HEK293 (cell line): ENCODE data around the gene POU3F4.

ENCODE experiments used
- CTCF ChIA-PET: fragments of 350-600 bp; formaldehyde crosslinking; extraction: SDS; loops from one replicate; lab custom pipeline; 2021; ENCODE audit warnings: antibody characterized with exemption; lab: Yijun Ruan, JAX
- POLR2A ChIA-PET: fragments of 300-600 bp; formaldehyde crosslinking; extraction: SDS; loops from one replicate; lab custom pipeline; 2020; ENCODE audit warnings: antibody characterized with exemption, inconsistent platforms; lab: Yijun Ruan, JAX
- H3K27ac ChIP-seq: fragments of 200-500 bp; sonication (Bioruptor generic); 2 replicates; pipeline ENCODE4 v1.5.1; 2014; ENCODE audit warnings: low read depth, low read length, control low read depth, inconsistent platforms; ENCODE audit errors: extremely low read depth
- H3K36me3 ChIP-seq, 2 experiments: fragments of 200-500 bp in 1 of 2; sonication (Bioruptor generic) in 1 of 2; 1 replicate in 1 of 2; 2 replicates in 1 of 2; pipeline ENCODE4 v1.5.1; 2014 to 2017; ENCODE audit warnings: inconsistent platforms in 2 of 2, low read length in 2 of 2; ENCODE audit not compliant: control insufficient read depth in 2 of 2, insufficient read depth in 1 of 2
- H3K4me1 ChIP-seq: fragments of 200-500 bp; sonication (Bioruptor generic); 2 replicates; pipeline ENCODE4 v1.5.1; 2014; ENCODE audit warnings: mild to moderate bottlenecking, low read length, inconsistent platforms; ENCODE audit not compliant: control insufficient read depth, insufficient read depth
- H3K4me3 ChIP-seq: 2 replicates; pipeline ENCODE4 v1.5.1; 2011; ENCODE audit warnings: low read depth, mild to moderate bottlenecking, control low read depth, low read length, moderate library complexity
- H3K9me3 ChIP-seq: fragments of 200-500 bp; sonication (Bioruptor generic); 2 replicates; pipeline ENCODE4 v1.5.1; 2014; ENCODE audit warnings: low read depth, low read length, inconsistent platforms; ENCODE audit not compliant: control insufficient read depth, insufficient read depth
- BCL11A ChIP-seq: fragments of 450-650 bp; formaldehyde crosslinking; IDR thresholded peaks from 2 replicates; pipeline ENCODE4 v1.5.1; 2016; ENCODE audit warnings: low read depth, missing biosample characterization, missing genetic modification characterization
- EGR2 ChIP-seq: fragments of 450-650 bp; formaldehyde crosslinking; IDR thresholded peaks from 2 replicates; pipeline ENCODE4 v1.5.1; 2016; ENCODE audit warnings: low read depth, missing biosample characterization, missing genetic modification characterization
- GLI4 ChIP-seq: fragments of 450-650 bp; formaldehyde crosslinking; IDR thresholded peaks from 2 replicates; pipeline ENCODE4 v1.5.1; 2016; ENCODE audit warnings: missing biosample characterization, missing genetic modification characterization
- HOXA7 ChIP-seq: sonication (generic); formaldehyde crosslinking; IDR thresholded peaks from 2 replicates; pipeline ENCODE4 v1.8.1; 2022; ENCODE audit warnings: missing genetic modification reagents, borderline replicate concordance
- KLF16 ChIP-seq: fragments of 450-650 bp; formaldehyde crosslinking; IDR thresholded peaks from 2 replicates; pipeline ENCODE4 v1.5.1; 2017; ENCODE audit warnings: missing biosample characterization, missing genetic modification characterization
- MYNN ChIP-seq: fragments of 450-650 bp; formaldehyde crosslinking; IDR thresholded peaks from 2 replicates; pipeline ENCODE4 v1.5.1; 2016; ENCODE audit warnings: missing biosample characterization, missing genetic modification characterization, borderline replicate concordance
- RBAK ChIP-seq: fragments of 450-650 bp; formaldehyde crosslinking; IDR thresholded peaks from 2 replicates; pipeline ENCODE4 v1.5.1; 2016; ENCODE audit warnings: missing biosample characterization, missing genetic modification characterization
- ZFP37 ChIP-seq: fragments of 450-650 bp; formaldehyde crosslinking; IDR thresholded peaks from 2 replicates; pipeline ENCODE4 v1.5.1; 2016; ENCODE audit warnings: missing biosample characterization, missing genetic modification characterization
- ZNF10 ChIP-seq: fragments of 450-650 bp; formaldehyde crosslinking; IDR thresholded peaks from 2 replicates; pipeline ENCODE4 v1.5.1; 2017; ENCODE audit warnings: missing biosample characterization, missing genetic modification characterization
- ZNF16 ChIP-seq: fragments of 450-650 bp; formaldehyde crosslinking; IDR thresholded peaks from 2 replicates; pipeline ENCODE4 v1.5.1; 2016; ENCODE audit warnings: low read depth, missing biosample characterization, missing genetic modification characterization
- ZNF169 ChIP-seq: fragments of 450-650 bp; formaldehyde crosslinking; IDR thresholded peaks from 2 replicates; pipeline ENCODE4 v1.5.1; 2016; ENCODE audit warnings: missing biosample characterization, missing genetic modification characterization
- ZNF175 ChIP-seq: fragments of 450-650 bp; formaldehyde crosslinking; IDR thresholded peaks from 2 replicates; pipeline ENCODE4 v1.5.1; 2016; ENCODE audit warnings: missing biosample characterization, missing genetic modification characterization
- ZNF184 ChIP-seq: fragments of 450-650 bp; IDR thresholded peaks from 2 replicates; pipeline ENCODE4 v1.5.1; 2018; ENCODE audit warnings: missing biosample characterization, mild to moderate bottlenecking, missing genetic modification characterization
- ZNF558 ChIP-seq: fragments of 450-650 bp; formaldehyde crosslinking; IDR thresholded peaks from 2 replicates; pipeline ENCODE4 v1.5.1; 2016; ENCODE audit warnings: missing biosample characterization, missing genetic modification characterization
- ZNF596 ChIP-seq: fragments of 450-650 bp; IDR thresholded peaks from 2 replicates; pipeline ENCODE4 v1.5.0; 2018; ENCODE audit warnings: missing biosample characterization, mild to moderate bottlenecking, missing genetic modification characterization, moderate library complexity
- TF ChIP-seq, protein P1 (sequence below): fragments of 450-650 bp; formaldehyde crosslinking; IDR thresholded peaks from 2 replicates; pipeline ENCODE4 v1.5.1; 2016; ENCODE audit warnings: missing biosample characterization, missing genetic modification characterization
- TF ChIP-seq, protein P2 (sequence below): fragments of 450-650 bp; IDR thresholded peaks from 2 replicates; pipeline ENCODE4 v1.5.1; 2018; ENCODE audit warnings: missing biosample characterization, missing genetic modification characterization
- TF ChIP-seq, protein P3 (sequence below): fragments of 450-650 bp; formaldehyde crosslinking; IDR thresholded peaks from 2 replicates; pipeline ENCODE4 v1.5.1; 2016; ENCODE audit warnings: missing biosample characterization, missing genetic modification characterization
- TF ChIP-seq, protein P4 (sequence below): fragments of 450-650 bp; formaldehyde crosslinking; IDR thresholded peaks from 2 replicates; pipeline ENCODE4 v1.5.1; 2016; ENCODE audit warnings: missing biosample characterization, missing genetic modification characterization

Gene POU3F4

DNA sequence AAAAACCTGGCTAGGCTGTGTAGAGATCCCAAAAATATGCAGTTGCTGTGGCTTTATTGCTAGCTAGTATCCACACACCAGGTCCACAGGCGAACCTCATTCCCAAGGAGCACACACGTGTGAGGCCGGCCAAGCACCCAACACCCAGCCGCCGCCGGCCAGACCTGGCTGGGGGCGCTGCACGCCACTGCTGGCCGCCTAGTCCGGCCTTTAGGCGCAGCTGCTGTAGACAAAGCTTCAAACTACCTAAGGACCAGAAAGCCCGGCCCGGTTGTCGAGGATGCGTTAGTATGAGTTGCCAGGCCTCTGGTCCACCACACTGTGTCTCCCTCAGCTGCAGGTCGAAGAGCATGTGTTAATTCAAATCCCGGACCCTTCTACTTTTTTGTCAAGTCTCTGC is 3.1 kb downstream of the POU3F4 start (continued):
- TF ChIP-seq, protein P1, sequence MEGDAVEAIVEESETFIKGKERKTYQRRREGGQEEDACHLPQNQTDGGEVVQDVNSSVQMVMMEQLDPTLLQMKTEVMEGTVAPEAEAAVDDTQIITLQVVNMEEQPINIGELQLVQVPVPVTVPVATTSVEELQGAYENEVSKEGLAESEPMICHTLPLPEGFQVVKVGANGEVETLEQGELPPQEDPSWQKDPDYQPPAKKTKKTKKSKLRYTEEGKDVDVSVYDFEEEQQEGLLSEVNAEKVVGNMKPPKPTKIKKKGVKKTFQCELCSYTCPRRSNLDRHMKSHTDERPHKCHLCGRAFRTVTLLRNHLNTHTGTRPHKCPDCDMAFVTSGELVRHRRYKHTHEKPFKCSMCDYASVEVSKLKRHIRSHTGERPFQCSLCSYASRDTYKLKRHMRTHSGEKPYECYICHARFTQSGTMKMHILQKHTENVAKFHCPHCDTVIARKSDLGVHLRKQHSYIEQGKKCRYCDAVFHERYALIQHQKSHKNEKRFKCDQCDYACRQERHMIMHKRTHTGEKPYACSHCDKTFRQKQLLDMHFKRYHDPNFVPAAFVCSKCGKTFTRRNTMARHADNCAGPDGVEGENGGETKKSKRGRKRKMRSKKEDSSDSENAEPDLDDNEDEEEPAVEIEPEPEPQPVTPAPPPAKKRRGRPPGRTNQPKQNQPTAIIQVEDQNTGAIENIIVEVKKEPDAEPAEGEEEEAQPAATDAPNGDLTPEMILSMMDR (tag by site-specific recombination), result no peak
- TF ChIP-seq MYNN (tag by site-specific recombination), result no peak
- TF ChIP-seq KLF16 (tag by site-specific recombination), result no peak
- no peak for TF ChIP-seq ZNF10 (tag by site-specific recombination)

DNA sequence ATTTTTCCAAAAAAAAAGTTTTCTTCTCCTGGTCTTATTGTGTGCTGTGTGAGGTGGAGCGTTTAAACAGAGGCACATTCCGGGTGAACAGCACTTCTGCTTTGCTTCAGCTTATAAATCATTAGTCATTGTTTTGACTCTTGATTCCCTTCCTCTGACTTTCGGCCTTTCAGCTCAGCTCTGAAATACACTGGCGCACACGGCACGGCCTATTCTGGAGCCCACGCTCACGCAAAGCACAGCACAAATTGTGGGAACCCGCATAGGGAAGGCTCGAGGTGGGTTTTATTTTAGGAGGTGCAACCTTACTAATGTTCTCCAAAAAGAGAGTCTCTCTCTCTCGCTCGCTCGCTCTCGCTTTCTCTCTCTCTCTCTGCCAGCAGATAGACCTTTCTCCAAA is 4.0 kb downstream of the POU3F4 start:
- Histone ChIP-seq H3K27ac (no peak overlapping the region), H3K36me3 (no peaks in the 10 kb centered on the region), H3K4me3 (no peak overlapping the region)
- ChIA-PET CTCF (no interaction called here), POLR2A (no interaction called here)
- TF ChIP-seq ZNF596, result peak; percentile 38; the same call in 1 of the 2 replicates
- no peak for TF ChIP-seq EGR2
- TF ChIP-seq, all 188 proteins: peak for 1
- H3K9me3 ChIP-seq, result peaks cover 5% of the 10 kb centered on the region
- no peaks in the 10 kb centered on the region for H3K4me1 ChIP-seq

DNA sequence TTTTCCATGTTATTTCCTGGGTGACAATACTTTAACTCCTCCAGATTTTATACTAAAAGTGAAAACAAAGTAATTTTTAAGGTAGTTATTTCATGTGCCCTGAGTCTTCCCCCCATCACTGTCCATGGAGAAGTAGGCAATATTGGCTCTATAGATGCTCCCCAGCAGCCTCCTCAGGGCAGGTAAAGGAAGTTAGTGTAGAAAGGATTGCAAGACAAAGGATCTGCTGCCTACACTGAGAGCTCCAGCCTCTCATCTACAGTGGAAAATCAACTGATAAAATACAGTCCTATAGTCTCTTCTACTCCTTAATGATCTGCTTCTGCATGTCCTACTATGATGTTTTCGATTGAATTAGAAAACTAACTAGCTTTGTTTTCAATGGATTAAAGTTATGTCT is 8.5 kb downstream of the POU3F4 start:
- TF ChIP-seq HOXA7, result no peak
- TF ChIP-seq, protein P2, sequence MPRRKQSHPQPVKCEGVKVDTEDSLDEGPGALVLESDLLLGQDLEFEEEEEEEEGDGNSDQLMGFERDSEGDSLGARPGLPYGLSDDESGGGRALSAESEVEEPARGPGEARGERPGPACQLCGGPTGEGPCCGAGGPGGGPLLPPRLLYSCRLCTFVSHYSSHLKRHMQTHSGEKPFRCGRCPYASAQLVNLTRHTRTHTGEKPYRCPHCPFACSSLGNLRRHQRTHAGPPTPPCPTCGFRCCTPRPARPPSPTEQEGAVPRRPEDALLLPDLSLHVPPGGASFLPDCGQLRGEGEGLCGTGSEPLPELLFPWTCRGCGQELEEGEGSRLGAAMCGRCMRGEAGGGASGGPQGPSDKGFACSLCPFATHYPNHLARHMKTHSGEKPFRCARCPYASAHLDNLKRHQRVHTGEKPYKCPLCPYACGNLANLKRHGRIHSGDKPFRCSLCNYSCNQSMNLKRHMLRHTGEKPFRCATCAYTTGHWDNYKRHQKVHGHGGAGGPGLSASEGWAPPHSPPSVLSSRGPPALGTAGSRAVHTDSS, result no peak
- TF ChIP-seq, protein P3, sequence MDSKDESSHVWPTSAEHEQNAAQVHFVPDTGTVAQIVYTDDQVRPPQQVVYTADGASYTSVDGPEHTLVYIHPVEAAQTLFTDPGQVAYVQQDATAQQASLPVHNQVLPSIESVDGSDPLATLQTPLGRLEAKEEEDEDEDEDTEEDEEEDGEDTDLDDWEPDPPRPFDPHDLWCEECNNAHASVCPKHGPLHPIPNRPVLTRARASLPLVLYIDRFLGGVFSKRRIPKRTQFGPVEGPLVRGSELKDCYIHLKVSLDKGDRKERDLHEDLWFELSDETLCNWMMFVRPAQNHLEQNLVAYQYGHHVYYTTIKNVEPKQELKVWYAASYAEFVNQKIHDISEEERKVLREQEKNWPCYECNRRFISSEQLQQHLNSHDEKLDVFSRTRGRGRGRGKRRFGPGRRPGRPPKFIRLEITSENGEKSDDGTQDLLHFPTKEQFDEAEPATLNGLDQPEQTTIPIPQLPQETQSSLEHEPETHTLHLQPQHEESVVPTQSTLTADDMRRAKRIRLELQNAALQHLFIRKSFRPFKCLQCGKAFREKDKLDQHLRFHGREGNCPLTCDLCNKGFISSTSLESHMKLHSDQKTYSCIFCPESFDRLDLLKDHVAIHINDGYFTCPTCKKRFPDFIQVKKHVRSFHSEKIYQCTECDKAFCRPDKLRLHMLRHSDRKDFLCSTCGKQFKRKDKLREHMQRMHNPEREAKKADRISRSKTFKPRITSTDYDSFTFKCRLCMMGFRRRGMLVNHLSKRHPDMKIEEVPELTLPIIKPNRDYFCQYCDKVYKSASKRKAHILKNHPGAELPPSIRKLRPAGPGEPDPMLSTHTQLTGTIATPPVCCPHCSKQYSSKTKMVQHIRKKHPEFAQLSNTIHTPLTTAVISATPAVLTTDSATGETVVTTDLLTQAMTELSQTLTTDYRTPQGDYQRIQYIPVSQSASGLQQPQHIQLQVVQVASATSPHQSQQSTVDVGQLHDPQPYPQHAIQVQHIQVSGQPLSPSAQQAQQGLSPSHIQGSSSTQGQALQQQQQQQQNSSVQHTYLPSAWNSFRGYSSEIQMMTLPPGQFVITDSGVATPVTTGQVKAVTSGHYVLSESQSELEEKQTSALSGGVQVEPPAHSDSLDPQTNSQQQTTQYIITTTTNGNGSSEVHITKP (tag by site-specific recombination), result no peak
- no peak for TF ChIP-seq ZNF175 (tag by site-specific recombination)
- no peak for TF ChIP-seq ZNF558
- no peak for TF ChIP-seq ZNF16
- no peak for TF ChIP-seq RBAK (tag by site-specific recombination)
- no peak for TF ChIP-seq ZFP37
- no peak for TF ChIP-seq ZNF184
- TF ChIP-seq, protein P4, sequence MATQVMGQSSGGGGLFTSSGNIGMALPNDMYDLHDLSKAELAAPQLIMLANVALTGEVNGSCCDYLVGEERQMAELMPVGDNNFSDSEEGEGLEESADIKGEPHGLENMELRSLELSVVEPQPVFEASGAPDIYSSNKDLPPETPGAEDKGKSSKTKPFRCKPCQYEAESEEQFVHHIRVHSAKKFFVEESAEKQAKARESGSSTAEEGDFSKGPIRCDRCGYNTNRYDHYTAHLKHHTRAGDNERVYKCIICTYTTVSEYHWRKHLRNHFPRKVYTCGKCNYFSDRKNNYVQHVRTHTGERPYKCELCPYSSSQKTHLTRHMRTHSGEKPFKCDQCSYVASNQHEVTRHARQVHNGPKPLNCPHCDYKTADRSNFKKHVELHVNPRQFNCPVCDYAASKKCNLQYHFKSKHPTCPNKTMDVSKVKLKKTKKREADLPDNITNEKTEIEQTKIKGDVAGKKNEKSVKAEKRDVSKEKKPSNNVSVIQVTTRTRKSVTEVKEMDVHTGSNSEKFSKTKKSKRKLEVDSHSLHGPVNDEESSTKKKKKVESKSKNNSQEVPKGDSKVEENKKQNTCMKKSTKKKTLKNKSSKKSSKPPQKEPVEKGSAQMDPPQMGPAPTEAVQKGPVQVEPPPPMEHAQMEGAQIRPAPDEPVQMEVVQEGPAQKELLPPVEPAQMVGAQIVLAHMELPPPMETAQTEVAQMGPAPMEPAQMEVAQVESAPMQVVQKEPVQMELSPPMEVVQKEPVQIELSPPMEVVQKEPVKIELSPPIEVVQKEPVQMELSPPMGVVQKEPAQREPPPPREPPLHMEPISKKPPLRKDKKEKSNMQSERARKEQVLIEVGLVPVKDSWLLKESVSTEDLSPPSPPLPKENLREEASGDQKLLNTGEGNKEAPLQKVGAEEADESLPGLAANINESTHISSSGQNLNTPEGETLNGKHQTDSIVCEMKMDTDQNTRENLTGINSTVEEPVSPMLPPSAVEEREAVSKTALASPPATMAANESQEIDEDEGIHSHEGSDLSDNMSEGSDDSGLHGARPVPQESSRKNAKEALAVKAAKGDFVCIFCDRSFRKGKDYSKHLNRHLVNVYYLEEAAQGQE (tag by site-specific recombination), result no peak
- TF ChIP-seq GLI4 (tag by site-specific recombination), result no peak
- TF ChIP-seq ZNF169 (tag by site-specific recombination), result no peak
- no peak for TF ChIP-seq BCL11A (tag by site-specific recombination)
- TF ChIP-seq, all 188 proteins: peak for 0
- Histone ChIP-seq H3K36me3 (no peaks in the 10 kb centered on the region), H3K9me3 (no peaks in the 10 kb centered on the region), H3K4me1 (no peaks in the 10 kb centered on the region), H3K27ac (no peak overlapping the region), H3K4me3 (no peak overlapping the region)
- CTCF ChIA-PET, result no interaction called here
- POLR2A ChIA-PET, result no interaction called here
